CD4-positive, alpha-beta T cell treated with Interleukin-15 for 4 hours (primary cell): Measurements from ENCODE around the gene UBALD1.
A peak's percentile ranks its signal among the peaks of the same experiment; 100 is the strongest.

Source experiments
- DNase-seq: peaks from one replicate; pipeline ENCODE4 v3.0.0-alpha.2; 2020; ENCODE audit warnings: low spot score

UBALD1 gene

GRCh38 chr16:4646773-4647643 is 32.3 kb upstream of the UBALD1 start:
- no peak for DNase-seq

- DNase-seq = no peak
These were observed 27.2 kb upstream of the UBALD1 start for GRCh38 chr16:4641895-4642294.

GRCh38 chr16:4641306-4641687 is 26.6 kb upstream of the UBALD1 start:
- no peak for DNase-seq

- no peak for DNase-seq
These were observed 26.1 kb upstream of the UBALD1 start for GRCh38 chr16:4640572-4641305.

GRCh38 chr16:4639899-4640509 is 25.3 kb upstream of the UBALD1 start:
- no peak for DNase-seq

- DNase-seq = no peak
These were observed 22.9 kb upstream of the UBALD1 start for GRCh38 chr16:4637501-4638166.

- DNase-seq = no peak
These were observed 21.5 kb upstream of the UBALD1 start for GRCh38 chr16:4636196-4636595.

GRCh38 chr16:4634768-4635167 is 20.1 kb upstream of the UBALD1 start:
- DNase-seq = no peak

- no peak for DNase-seq
These were observed 19.4 kb upstream of the UBALD1 start for GRCh38 chr16:4633910-4634635.

- no peak for DNase-seq
These were observed 16.8 kb upstream of the UBALD1 start for GRCh38 chr16:4631444-4631843.

GRCh38 chr16:4628283-4628682 is 13.6 kb upstream of the UBALD1 start:
- DNase-seq = no peak

- DNase-seq = no peak
These were observed 11.7 kb upstream of the UBALD1 start for GRCh38 chr16:4626396-4626795.

GRCh38 chr16:4625560-4626159 is 11.0 kb upstream of the UBALD1 start:
- no peak for DNase-seq

GRCh38 chr16:4624827-4625559 is 10.3 kb upstream of the UBALD1 start:
- peak; percentile 57 for DNase-seq

- DNase-seq = peak; percentile 94
These were observed 9.5 kb upstream of the UBALD1 start, which contains the start of gene MGRN1 for GRCh38 chr16:4624015-4624826. Gene MGRN1, plus strand, starts transcription at chr16:4624826. Its CDS starts 135 bp downstream, at chr16:4624961.

GRCh38 chr16:4623593-4623992 is 8.9 kb upstream of the UBALD1 start:
- DNase-seq = no peak

- no peak for DNase-seq
These were observed 4.1 kb upstream of the UBALD1 start for GRCh38 chr16:4618645-4619418.

- DNase-seq = no peak
These were observed 3.2 kb upstream of the UBALD1 start for GRCh38 chr16:4617880-4618279.
